ENCODE measurements around the gene ING2. TPM values are rescaled to one million over a fixed set of nuclear protein-coding genes. Genes with fewer than 3 reads are reported as not detected.
"Not testable (repeated sequence)": the region's sequence is repeated elsewhere in the genome, so short reads cannot be mapped to it uniquely, and the experiment has no call there.

The ING2 gene, protein sequence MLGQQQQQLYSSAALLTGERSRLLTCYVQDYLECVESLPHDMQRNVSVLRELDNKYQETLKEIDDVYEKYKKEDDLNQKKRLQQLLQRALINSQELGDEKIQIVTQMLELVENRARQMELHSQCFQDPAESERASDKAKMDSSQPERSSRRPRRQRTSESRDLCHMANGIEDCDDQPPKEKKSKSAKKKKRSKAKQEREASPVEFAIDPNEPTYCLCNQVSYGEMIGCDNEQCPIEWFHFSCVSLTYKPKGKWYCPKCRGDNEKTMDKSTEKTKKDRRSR
- 12.8 and 13.0 TPM in 2 replicates for total RNA-seq (2014; rRNA removed; shearing (Covaris generic))
- polyA plus RNA-seq (2014; cell fraction: nucleus; rRNA removed) = 4.3 and 8.6 TPM in 2 replicates

GRCh38 chr4:183504930-183505610 lies at the start of gene ING2:
Gene ING2, plus strand, starts transcription at chr4:183505058. Its CDS starts 138 bp downstream, at chr4:183505196.
- DNase-seq (ENCODE audit: extremely low read depth, low read depth) = peak; percentile 58

GRCh38 chr4:183455431-183456195 lies 49.2 kb upstream of the ING2 start:
- DNase-seq (ENCODE audit: extremely low read depth, low read depth) = no peak

GRCh38 chr4:183458005-183458404 lies 46.9 kb upstream of the ING2 start:
- DNase-seq (ENCODE audit: extremely low read depth, low read depth) = no peak

GRCh38 chr4:183463903-183464619 lies 40.8 kb upstream of the ING2 start:
- DNase-seq (ENCODE audit: extremely low read depth, low read depth) = not testable (repeated sequence)

GRCh38 chr4:183465879-183466278 lies 39.0 kb upstream of the ING2 start:
- DNase-seq (ENCODE audit: extremely low read depth, low read depth) = not testable (repeated sequence)

GRCh38 chr4:183467246-183467645 lies 37.6 kb upstream of the ING2 start:
- no peak for DNase-seq (ENCODE audit: extremely low read depth, low read depth)

DNA sequence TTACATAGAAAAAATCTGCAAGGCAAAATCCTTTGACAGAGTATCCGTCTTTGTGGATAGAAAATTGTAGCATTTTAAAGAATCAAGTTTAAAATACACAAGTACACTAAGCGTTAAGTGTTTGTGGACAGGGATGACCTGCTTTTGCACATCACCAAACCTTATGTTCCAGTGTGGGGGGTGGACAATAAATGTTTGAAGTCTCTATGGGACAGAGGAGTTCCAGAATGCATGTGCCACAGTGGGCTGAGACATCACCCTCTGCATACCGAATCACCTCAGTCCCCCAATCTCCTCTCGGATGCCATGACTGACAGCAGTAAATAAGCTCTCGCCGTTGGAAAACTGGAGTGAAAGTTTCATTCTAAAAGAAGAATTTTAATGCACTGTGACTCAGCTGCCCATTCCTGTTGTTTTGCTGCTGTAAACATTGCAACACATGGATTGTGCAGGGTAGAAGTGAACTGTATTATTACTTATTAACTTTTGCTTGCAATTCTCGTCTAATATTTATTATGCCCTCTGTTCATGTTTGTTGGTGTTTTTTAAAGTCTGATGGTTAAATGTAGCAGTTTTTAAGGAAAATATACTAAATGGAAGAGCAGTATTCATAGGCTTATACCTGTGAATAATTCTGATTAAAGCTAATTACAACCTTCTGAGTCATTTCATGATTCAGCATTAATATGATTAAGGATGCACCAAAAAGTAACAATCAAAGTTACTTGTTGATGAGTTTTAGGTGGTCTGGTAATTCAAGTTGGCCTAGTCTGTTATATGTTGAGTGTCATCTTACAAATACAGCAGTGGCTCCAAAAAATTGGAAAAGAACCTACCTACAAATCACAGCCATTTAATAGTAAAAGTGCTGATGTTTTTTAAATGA lies 36.4 kb upstream of the ING2 start:
- no peak for DNase-seq (ENCODE audit: extremely low read depth, low read depth)

DNA sequence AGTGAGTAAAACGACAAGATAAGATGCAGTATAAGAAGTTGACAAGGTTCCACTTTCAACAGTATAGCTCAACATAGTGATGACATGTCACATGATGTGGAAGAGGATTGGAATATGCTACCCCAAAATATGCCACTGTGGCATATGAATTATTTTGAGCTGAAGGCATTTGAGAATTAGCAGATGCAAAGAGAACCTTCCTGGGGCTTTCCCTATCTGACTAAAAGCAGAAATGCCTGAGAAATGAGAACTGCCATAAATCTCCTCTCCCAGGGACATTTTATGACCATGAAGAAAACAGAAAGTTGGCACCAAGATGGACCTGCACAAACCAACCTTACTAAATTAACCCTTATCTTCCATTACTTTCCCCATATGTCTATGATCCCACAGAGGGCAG lies 35.6 kb upstream of the ING2 start:
- DNase-seq (ENCODE audit: extremely low read depth, low read depth) = no peak

DNA sequence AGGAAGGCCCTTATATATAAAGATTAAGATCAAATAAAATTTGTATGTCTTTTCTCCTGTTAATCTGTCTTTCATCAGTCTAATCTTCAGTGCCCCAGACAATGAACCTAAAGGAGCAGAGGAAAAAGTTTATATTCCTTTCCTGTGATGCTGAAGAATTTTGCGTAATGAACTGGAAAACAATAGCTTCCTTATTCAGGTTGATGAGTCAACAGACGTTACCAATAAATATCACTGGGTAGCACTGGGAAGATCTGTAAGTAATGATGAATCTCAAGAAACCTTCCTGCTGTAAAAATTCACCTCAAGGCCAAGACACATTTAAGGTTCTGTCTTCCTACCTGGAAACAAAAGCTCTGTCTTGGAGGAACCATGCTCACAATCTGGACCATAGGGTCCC lies 34.9 kb upstream of the ING2 start:
- DNase-seq (ENCODE audit: extremely low read depth, low read depth) = no peak

- no peak for DNase-seq (ENCODE audit: extremely low read depth, low read depth)
Observed at GRCh38 chr4:183470821-183471220, 34.0 kb upstream of the ING2 start.

GRCh38 chr4:183471946-183472708 lies 32.7 kb upstream of the ING2 start:
- DNase-seq (ENCODE audit: extremely low read depth, low read depth) = peak; percentile 70

DNA sequence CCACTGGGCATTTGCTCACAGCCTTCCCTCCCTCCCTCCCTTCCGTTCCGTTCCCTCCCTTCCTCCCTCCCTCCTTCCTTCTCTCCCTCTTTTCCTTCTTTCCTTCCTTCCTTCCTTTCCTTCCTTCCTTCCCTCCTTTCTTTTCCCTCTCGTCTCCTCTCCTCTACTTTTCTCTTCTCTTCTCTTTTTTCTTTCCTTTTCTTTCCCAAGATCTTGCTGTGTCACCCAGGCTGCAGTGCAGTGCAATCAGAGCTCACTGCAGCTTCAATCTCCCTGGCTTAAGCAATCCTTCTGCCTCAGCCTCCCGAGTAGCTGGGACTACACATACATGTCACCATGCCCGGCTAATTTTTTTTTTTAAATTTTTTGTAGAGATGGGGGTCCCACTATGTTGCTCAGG lies 26.7 kb upstream of the ING2 start:
- no peak for DNase-seq (ENCODE audit: extremely low read depth, low read depth)

DNA sequence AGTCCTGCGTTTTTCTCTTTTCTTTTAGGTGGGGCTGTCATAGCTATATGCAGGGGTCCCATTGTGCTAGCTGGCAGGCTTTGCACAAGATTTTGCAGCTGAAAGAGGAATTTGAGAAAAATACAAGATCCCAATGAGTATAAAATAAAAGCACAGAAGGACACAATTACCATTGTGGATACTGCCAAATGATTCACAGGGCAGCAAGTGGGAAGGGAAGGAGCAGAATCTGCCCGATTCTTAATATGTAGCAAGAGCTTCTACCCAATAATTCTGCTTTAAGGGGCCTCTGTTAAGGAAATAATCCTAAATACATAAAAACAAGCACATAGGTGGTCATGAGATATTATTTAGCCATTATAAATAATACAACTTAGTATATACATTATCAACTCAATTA lies 25.9 kb upstream of the ING2 start:
- DNase-seq (ENCODE audit: extremely low read depth, low read depth) = no peak

DNA sequence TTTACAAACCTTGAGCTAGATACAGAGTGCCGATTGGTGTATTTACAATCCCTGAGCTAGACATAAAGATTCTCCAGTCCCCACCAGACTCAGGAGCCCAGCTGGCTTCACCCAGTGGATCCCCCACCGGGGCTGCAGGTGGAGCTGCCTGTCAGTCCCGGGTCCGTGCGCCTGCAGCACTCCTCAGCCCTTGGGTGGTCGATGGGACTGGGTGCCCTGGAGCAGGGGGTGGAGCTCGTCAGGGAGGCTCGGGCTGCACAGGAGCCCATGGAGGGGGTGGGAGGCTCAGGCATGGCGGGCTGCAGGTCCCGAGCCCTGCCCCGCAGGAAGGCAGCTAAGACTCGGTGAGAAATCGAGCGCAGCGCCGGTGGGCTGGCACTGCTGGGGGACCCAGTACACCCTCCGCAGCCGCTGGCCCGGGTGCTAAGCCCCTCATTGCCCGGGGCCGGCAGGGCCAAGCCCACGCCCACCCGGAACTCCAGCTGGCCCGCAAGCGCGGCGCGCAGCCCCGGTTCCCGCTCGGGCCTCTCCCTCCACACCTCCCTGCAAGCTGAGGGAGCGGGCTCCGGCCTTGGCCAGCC lies 22.3 kb upstream of the ING2 start:
- DNase-seq (ENCODE audit: extremely low read depth, low read depth) = not testable (repeated sequence)

GRCh38 chr4:183483997-183484396 lies 20.9 kb upstream of the ING2 start:
- no peak for DNase-seq (ENCODE audit: extremely low read depth, low read depth)

DNA sequence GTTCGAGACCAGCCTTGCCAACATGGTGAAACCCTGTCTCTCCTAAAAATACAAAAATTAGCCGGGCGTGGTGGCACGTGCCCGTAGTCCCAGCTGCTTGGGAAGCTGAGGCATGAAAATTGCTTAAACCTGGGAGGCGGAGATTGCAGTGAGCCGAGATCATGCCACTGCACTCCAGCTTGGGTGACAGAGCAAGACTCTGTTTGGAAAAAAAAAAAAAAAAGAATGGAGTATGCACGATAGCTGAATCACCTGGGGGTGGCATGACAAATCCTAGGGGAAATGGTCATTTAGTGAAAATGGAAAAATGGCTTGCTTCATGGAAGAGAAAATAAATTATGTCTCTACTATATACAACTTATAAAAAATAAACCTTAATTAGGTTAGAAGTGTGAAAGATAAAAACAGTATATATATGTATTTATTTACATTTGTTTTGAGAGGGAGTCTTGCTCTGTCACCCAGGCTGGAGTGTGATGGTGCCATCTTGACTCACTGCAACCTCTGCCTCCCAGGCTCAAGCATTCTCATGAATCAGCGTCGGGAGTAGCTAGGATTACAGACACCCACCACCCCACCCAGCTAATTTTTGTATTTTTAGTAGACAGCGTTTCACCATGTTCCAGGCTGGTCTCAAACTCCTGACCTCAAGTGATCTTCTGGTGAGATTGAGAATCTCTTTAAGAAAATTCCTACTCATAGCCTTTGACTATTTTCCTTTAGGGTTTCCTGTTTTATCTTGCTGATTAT lies 19.3 kb upstream of the ING2 start:
- DNase-seq (ENCODE audit: extremely low read depth, low read depth) = no peak

DNA sequence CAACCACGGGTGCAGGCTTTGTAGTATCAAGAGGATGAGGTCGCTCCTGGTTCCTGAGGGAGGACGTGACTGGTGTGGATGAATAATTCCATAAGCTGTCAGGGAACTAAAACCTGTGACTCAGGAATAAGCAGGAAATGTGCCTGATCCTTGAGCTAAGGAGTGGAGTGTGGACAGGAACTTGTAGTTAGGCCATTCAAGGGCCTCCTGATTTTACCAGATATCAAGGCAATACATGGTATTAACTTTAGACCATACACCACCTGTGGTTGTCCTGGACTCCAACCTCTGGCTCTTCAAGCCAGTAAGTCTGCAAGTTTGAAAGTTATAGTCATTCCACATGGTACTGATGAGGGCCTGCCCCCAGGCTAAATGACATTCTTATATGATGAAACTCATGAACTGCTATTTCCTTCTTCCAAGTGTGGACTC lies 12.1 kb upstream of the ING2 start:
- DNase-seq (ENCODE audit: extremely low read depth, low read depth) = no peak

DNA sequence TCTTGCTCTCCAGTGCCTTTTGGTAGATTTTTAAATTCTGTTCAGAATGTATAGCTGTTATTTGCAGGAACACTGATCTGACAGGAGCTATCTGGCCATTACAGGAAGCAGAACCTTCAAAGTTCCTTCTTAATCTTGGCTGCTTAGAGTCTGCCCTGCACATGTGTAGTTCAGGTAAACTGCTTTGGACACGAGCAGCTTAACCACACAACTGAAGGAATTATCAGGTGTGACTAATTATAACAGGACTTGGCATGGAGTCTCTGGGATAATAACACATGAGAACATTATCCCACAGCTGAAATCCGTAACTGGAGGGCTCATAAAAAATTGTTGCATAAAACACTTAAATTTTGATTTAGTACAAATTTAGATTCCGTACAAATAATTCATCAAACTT lies 11.6 kb upstream of the ING2 start:
- DNase-seq (ENCODE audit: extremely low read depth, low read depth) = no peak
